ENCODE results near the gene OBP2B. TPM values are rescaled to one million over a fixed set of nuclear protein-coding genes. Genes with fewer than 3 reads are reported as not detected.

Gene OBP2B
- total and polyA plus RNA-seq, 10 of the 15 experiments (the other 5 are each of a cell fraction or from before 2014, with no cell fraction given) = not detected

GRCh38 chr9:133203506-133204075 is 5.5 kb downstream of the OBP2B start (continued):
- TF ChIP-seq CUX1 (IDR thresholded peaks at IDR 0.05; ENCODE audit: insufficient replicate concordance, low read depth, low read length) = no peak
- no peak for TF ChIP-seq ZNF24 (IDR thresholded peaks at IDR 0.05)
- TF ChIP-seq BACH1 (IDR thresholded peaks at IDR 0.05; ENCODE audit: borderline replicate concordance) = no peak
- TF ChIP-seq CTCF (IDR thresholded peaks at IDR 0.05 in 2 of 3, conservative IDR thresholded peaks at IDR 0.05 in 1 of 3; ENCODE audit: control insufficient read depth in 2 of 3, extremely low read depth in 1 of 3, insufficient read depth in 1 of 3, low read depth in 3 of 3, low read length in 3 of 3) = no peak

Measured in GM12878 (cell line).